ENCODE data around the gene RIOK2.
A peak's percentile ranks its signal among the peaks of the same experiment; 100 is the strongest.

RIOK2 gene

GRCh38 chr5:97172227-97172626 lies 10.8 kb downstream of the RIOK2 start:
- in situ Hi-C loops (cut with MboI; ENCODE audit: low sequenced_read_pairs, unreplicated experiment), result loop anchor here (25.0 kb wide), 1 partner anchor 560 kb away; no protein-coding TSS in a partner anchor
- no peak for DNase-seq (ENCODE audit: low spot score)
- TF ChIP-seq CTCF (IDR thresholded peaks at IDR 0.05; ENCODE audit: borderline replicate concordance, control extremely low read depth, extremely low read depth, insufficient read depth, missing control alignments), result no peak

- no peak for TF ChIP-seq CTCF (IDR thresholded peaks at IDR 0.05; ENCODE audit: borderline replicate concordance, control extremely low read depth, extremely low read depth, insufficient read depth, missing control alignments)
- in situ Hi-C loops (cut with MboI; ENCODE audit: low sequenced_read_pairs, unreplicated experiment), result loop anchor here (25.0 kb wide), 1 partner anchor 559 kb away; no protein-coding TSS in a partner anchor
- DNase-seq (ENCODE audit: low spot score), result no peak
These were observed 11.3 kb downstream of the RIOK2 start for GRCh38 chr5:97171703-97172102.

GRCh38 chr5:97167435-97167834 lies 15.6 kb downstream of the RIOK2 start:
- TF ChIP-seq CTCF (IDR thresholded peaks at IDR 0.05; ENCODE audit: borderline replicate concordance, control extremely low read depth, extremely low read depth, insufficient read depth, missing control alignments), result no peak
- peak; percentile 34 for DNase-seq (ENCODE audit: low spot score)
- in situ Hi-C loops (cut with MboI; ENCODE audit: low sequenced_read_pairs, unreplicated experiment), result loop anchor here (25.0 kb wide), 1 partner anchor 555 kb away; no protein-coding TSS in a partner anchor

- no peak for TF ChIP-seq CTCF (IDR thresholded peaks at IDR 0.05; ENCODE audit: borderline replicate concordance, control extremely low read depth, extremely low read depth, insufficient read depth, missing control alignments)
- DNase-seq (ENCODE audit: low spot score), result no peak
- in situ Hi-C loops (cut with MboI; ENCODE audit: low sequenced_read_pairs, unreplicated experiment), result loop anchor here (25.0 kb wide), 1 partner anchor 553 kb away; no protein-coding TSS in a partner anchor
These were observed 17.3 kb downstream of the RIOK2 start for GRCh38 chr5:97165726-97166125.

GRCh38 chr5:97164846-97165245 lies 18.2 kb downstream of the RIOK2 start:
- in situ Hi-C loops (cut with MboI; ENCODE audit: low sequenced_read_pairs, unreplicated experiment), result loop anchor here (5.0 to 25.0 kb wide), 2 partner anchors 418 to 553 kb away; no protein-coding TSS in a partner anchor
- no peak for DNase-seq (ENCODE audit: low spot score)
- no peak for TF ChIP-seq CTCF (IDR thresholded peaks at IDR 0.05; ENCODE audit: borderline replicate concordance, control extremely low read depth, extremely low read depth, insufficient read depth, missing control alignments)

GRCh38 chr5:97163790-97164285 lies 19.2 kb downstream of the RIOK2 start:
- in situ Hi-C loops (cut with MboI; ENCODE audit: low sequenced_read_pairs, unreplicated experiment), result loop anchor here (5.0 to 25.0 kb wide), 2 partner anchors 417 to 552 kb away; no protein-coding TSS in a partner anchor
- no peak for TF ChIP-seq CTCF (IDR thresholded peaks at IDR 0.05; ENCODE audit: borderline replicate concordance, control extremely low read depth, extremely low read depth, insufficient read depth, missing control alignments)
- no peak for DNase-seq (ENCODE audit: low spot score)
